Measurements from ENCODE around the gene MSI2. TPM values are rescaled to one million over a fixed set of nuclear protein-coding genes. Genes with fewer than 3 reads are reported as not detected.

MSI2 gene
- total RNA-seq, 2 experiments from 2014 or later = 65.7 to 71.9 TPM

- CTCF ChIA-PET = interaction anchor here (0.9 to 2.1 kb wide), 4 partner anchors 13 to 215 kb away, joined by 3 to 8 read pairs (median 8); no protein-coding TSS in a partner anchor
- intact Hi-C loops (cut with micrococcal nuclease) = loop anchor here (1.0 kb wide), 1 partner anchor 18 kb away; no protein-coding TSS in a partner anchor
- POLR2A ChIA-PET = interaction anchor here (2.4 kb wide), 1 partner anchor 16 kb away, joined by 5 read pairs; no protein-coding TSS in a partner anchor
- Mint-ChIP-seq H3K36me3 (peaks cover 8% of the 10 kb centered on the region), H3K27me3 (no peaks in the 10 kb centered on the region), H3K4me3 (no peak overlapping the region), H3K27ac (peak overlapping the region; percentile 90), H3K9me3 (no peaks in the 10 kb centered on the region), H3K4me1 (ENCODE audit: low read depth) (peaks cover 81% of the 10 kb centered on the region)
- no peak for DNase-seq
These were observed 202.5 kb downstream of the MSI2 start for GRCh38 chr17:57458718-57459285.

GRCh38 chr17:57459286-57459915 lies 203.1 kb downstream of the MSI2 start:
- no peaks in the 10 kb centered on the region for H3K9me3 Mint-ChIP-seq
- POLR2A ChIA-PET = interaction anchor here (1.1 to 2.4 kb wide), 2 partner anchors 14 to 16 kb away, joined by 3 to 5 read pairs; no protein-coding TSS in a partner anchor
- no peaks in the 10 kb centered on the region for H3K27me3 Mint-ChIP-seq
- CTCF ChIA-PET = interaction anchor here (0.9 to 3.0 kb wide), 4 partner anchors 14 to 216 kb away, joined by 3 to 17 read pairs (median 8); no protein-coding TSS in a partner anchor
- intact Hi-C loops (cut with micrococcal nuclease) = loop anchor here (1.0 kb wide), 1 partner anchor 18 kb away; no protein-coding TSS in a partner anchor
- peak overlapping the region; percentile 90 for H3K27ac Mint-ChIP-seq
- peaks cover 81% of the 10 kb centered on the region for H3K4me1 Mint-ChIP-seq (ENCODE audit: low read depth)
- DNase-seq = peak; percentile 76
- peaks cover 9% of the 10 kb centered on the region for H3K36me3 Mint-ChIP-seq
- no peak overlapping the region for H3K4me3 Mint-ChIP-seq

GRCh38 chr17:57461082-57461481 lies 204.8 kb downstream of the MSI2 start:
- DNase-seq = peak; percentile 77
- peak overlapping the region; percentile 96 for H3K27ac Mint-ChIP-seq
- intact Hi-C loops (cut with micrococcal nuclease) = loop anchor here (5.0 kb wide), 1 partner anchor 219 kb away; no protein-coding TSS in a partner anchor
- peak overlapping the region; percentile 29 for H3K4me3 Mint-ChIP-seq
- H3K27me3 Mint-ChIP-seq = no peaks in the 10 kb centered on the region
- H3K4me1 Mint-ChIP-seq (ENCODE audit: low read depth) = peaks cover 73% of the 10 kb centered on the region
- CTCF ChIA-PET = interaction anchor here (1.0 to 3.0 kb wide), 3 partner anchors 20 to 218 kb away, joined by 3 to 17 read pairs (median 3); no protein-coding TSS in a partner anchor
- POLR2A ChIA-PET = interaction anchor here (1.3 to 3.7 kb wide), 3 partner anchors 11 to 20 kb away, joined by 3 to 25 read pairs (median 5); no protein-coding TSS in a partner anchor
- peaks cover 5% of the 10 kb centered on the region for H3K36me3 Mint-ChIP-seq
- no peaks in the 10 kb centered on the region for H3K9me3 Mint-ChIP-seq

- CTCF ChIA-PET = interaction anchor here (1.0 to 3.0 kb wide), 3 partner anchors 21 to 210 kb away, joined by 3 to 17 read pairs (median 3); no protein-coding TSS in a partner anchor
- POLR2A ChIA-PET = interaction anchor here (1.3 to 3.7 kb wide), 2 partner anchors 12 to 21 kb away, joined by 3 to 25 read pairs; no protein-coding TSS in a partner anchor
These were observed 205.8 kb downstream of the MSI2 start for GRCh38 chr17:57462007-57462579.

GRCh38 chr17:57463103-57463885 lies 207.0 kb downstream of the MSI2 start:
- Mint-ChIP-seq H3K9me3 (no peaks in the 10 kb centered on the region), H3K27ac (peak overlapping the region; percentile 96), H3K4me3 (peak overlapping the region; percentile 57), H3K36me3 (peaks cover 5% of the 10 kb centered on the region), H3K4me1 (ENCODE audit: low read depth) (peaks cover 68% of the 10 kb centered on the region), H3K27me3 (no peaks in the 10 kb centered on the region)
- POLR2A ChIA-PET = interaction anchor here (3.7 kb wide), 1 partner anchor 23 kb away, joined by 25 read pairs; no protein-coding TSS in a partner anchor
- intact Hi-C loops (cut with micrococcal nuclease) = loop anchor here (1.0 to 5.0 kb wide), 7 partner anchors 8 to 221 kb away; partner anchors contain the start of gene MSI2
- CTCF ChIA-PET = interaction anchor here (0.9 to 1.5 kb wide), 2 partner anchors 8 to 22 kb away, joined by 3 read pairs; no protein-coding TSS in a partner anchor
- DNase-seq = peak; percentile 95

More at GRCh38 chr17:57462007-57462579, 205.8 kb downstream of the MSI2 start:
- H3K27ac Mint-ChIP-seq = peak overlapping the region; percentile 96
- peaks cover 5% of the 10 kb centered on the region for H3K36me3 Mint-ChIP-seq
- H3K9me3 Mint-ChIP-seq = no peaks in the 10 kb centered on the region
- no peak for DNase-seq
- H3K27me3 Mint-ChIP-seq = no peaks in the 10 kb centered on the region
- H3K4me1 Mint-ChIP-seq (ENCODE audit: low read depth) = peaks cover 68% of the 10 kb centered on the region
- intact Hi-C loops (cut with micrococcal nuclease) = loop anchor here (2.0 to 5.0 kb wide), 4 partner anchors 23 to 220 kb away; partner anchors contain the start of gene MSI2
- peak overlapping the region; percentile 57 for H3K4me3 Mint-ChIP-seq

GRCh38 chr17:57464191-57464864 lies 208.0 kb downstream of the MSI2 start:
- intact Hi-C loops (cut with micrococcal nuclease) = loop anchor here (5.0 kb wide), 1 partner anchor 222 kb away; no protein-coding TSS in a partner anchor
- peak overlapping the region; percentile 96 for H3K27ac Mint-ChIP-seq
- DNase-seq = no peak
- H3K27me3 Mint-ChIP-seq = no peaks in the 10 kb centered on the region
- peaks cover 5% of the 10 kb centered on the region for H3K36me3 Mint-ChIP-seq
- CTCF ChIA-PET = no interaction called here
- no peaks in the 10 kb centered on the region for H3K9me3 Mint-ChIP-seq
- peaks cover 65% of the 10 kb centered on the region for H3K4me1 Mint-ChIP-seq (ENCODE audit: low read depth)
- H3K4me3 Mint-ChIP-seq = no peak overlapping the region
- POLR2A ChIA-PET = no interaction called here

- H3K27me3 Mint-ChIP-seq = no peaks in the 10 kb centered on the region
- H3K9me3 Mint-ChIP-seq = no peaks in the 10 kb centered on the region
- DNase-seq = no peak
- POLR2A ChIA-PET = no interaction called here
- H3K36me3 Mint-ChIP-seq = peaks cover 5% of the 10 kb centered on the region
- peak overlapping the region; percentile 58 for H3K27ac Mint-ChIP-seq
- intact Hi-C loops (cut with micrococcal nuclease) = no loop called here
- peaks cover 61% of the 10 kb centered on the region for H3K4me1 Mint-ChIP-seq (ENCODE audit: low read depth)
- CTCF ChIA-PET = no interaction called here
- no peak overlapping the region for H3K4me3 Mint-ChIP-seq
These were observed 209.3 kb downstream of the MSI2 start for GRCh38 chr17:57465610-57466009.

- H3K27me3 Mint-ChIP-seq = no peaks in the 10 kb centered on the region
- H3K36me3 Mint-ChIP-seq = peaks cover 5% of the 10 kb centered on the region
- H3K4me3 Mint-ChIP-seq = no peak overlapping the region
- POLR2A ChIA-PET = no interaction called here
- H3K9me3 Mint-ChIP-seq = no peaks in the 10 kb centered on the region
- peaks cover 57% of the 10 kb centered on the region for H3K4me1 Mint-ChIP-seq (ENCODE audit: low read depth)
- no peak for DNase-seq
- H3K27ac Mint-ChIP-seq = no peak overlapping the region
- intact Hi-C loops (cut with micrococcal nuclease) = no loop called here
- CTCF ChIA-PET = no interaction called here
These were observed 209.7 kb downstream of the MSI2 start for GRCh38 chr17:57466017-57466471.

- peaks cover 5% of the 10 kb centered on the region for H3K36me3 Mint-ChIP-seq
- CTCF ChIA-PET = no interaction called here
- H3K4me3 Mint-ChIP-seq = no peak overlapping the region
- no peaks in the 10 kb centered on the region for H3K27me3 Mint-ChIP-seq
- intact Hi-C loops (cut with micrococcal nuclease) = no loop called here
- H3K9me3 Mint-ChIP-seq = no peaks in the 10 kb centered on the region
- POLR2A ChIA-PET = no interaction called here
- H3K4me1 Mint-ChIP-seq (ENCODE audit: low read depth) = peaks cover 52% of the 10 kb centered on the region
- no peak overlapping the region for H3K27ac Mint-ChIP-seq
- DNase-seq = no peak
These were observed 210.2 kb downstream of the MSI2 start for GRCh38 chr17:57466521-57466920.

- peaks cover 5% of the 10 kb centered on the region for H3K36me3 Mint-ChIP-seq
- CTCF ChIA-PET = no interaction called here
- intact Hi-C loops (cut with micrococcal nuclease) = no loop called here
- no peak overlapping the region for H3K27ac Mint-ChIP-seq
- H3K9me3 Mint-ChIP-seq = no peaks in the 10 kb centered on the region
- DNase-seq = no peak
- POLR2A ChIA-PET = no interaction called here
- peaks cover 45% of the 10 kb centered on the region for H3K4me1 Mint-ChIP-seq (ENCODE audit: low read depth)
- no peak overlapping the region for H3K4me3 Mint-ChIP-seq
- no peaks in the 10 kb centered on the region for H3K27me3 Mint-ChIP-seq
These were observed 210.9 kb downstream of the MSI2 start for GRCh38 chr17:57467226-57467625.

- POLR2A ChIA-PET = no interaction called here
- DNase-seq = no peak
- H3K27me3 Mint-ChIP-seq = no peaks in the 10 kb centered on the region
- peaks cover 5% of the 10 kb centered on the region for H3K36me3 Mint-ChIP-seq
- CTCF ChIA-PET = interaction anchor here (1.8 kb wide), 1 partner anchor 225 kb away, joined by 4 read pairs; no protein-coding TSS in a partner anchor
- no peak overlapping the region for H3K27ac Mint-ChIP-seq
- intact Hi-C loops (cut with micrococcal nuclease) = no loop called here
- H3K9me3 Mint-ChIP-seq = no peaks in the 10 kb centered on the region
- no peak overlapping the region for H3K4me3 Mint-ChIP-seq
- H3K4me1 Mint-ChIP-seq (ENCODE audit: low read depth) = peaks cover 39% of the 10 kb centered on the region
These were observed 211.5 kb downstream of the MSI2 start for GRCh38 chr17:57467801-57468200.

Data from activated CD4-positive, alpha-beta memory T cell treated with anti-CD3 and anti-CD28 coated beads for 36 hours (primary cell).